Spinal cord (tissue), 10 donors: ENCODE data around the gene RABGAP1. TPM values are rescaled to one million over a fixed set of nuclear protein-coding genes. Genes with fewer than 3 reads are reported as not detected.

Experiments used
- DNase-seq, 6 donors: peaks; one replicate each; pipeline versions ENCODE4 v3.0.0 to v3.0.0-alpha.2; 2013 to 2015; ENCODE audit warnings: low spot score in 6 of 6, low read depth in 4 of 6
- H3K27ac ChIP-seq: one replicate; pipeline ENCODE4 v1.5.1; 2013; ENCODE audit warnings: low read depth, low read length, control low read depth
- H3K27me3 ChIP-seq: one replicate; pipeline ENCODE4 v1.6.1; 2013; ENCODE audit warnings: low read length; ENCODE audit not compliant: control insufficient read depth, insufficient read depth
- H3K36me3 ChIP-seq: one replicate; pipeline ENCODE4 v1.6.1; 2013; ENCODE audit warnings: low read length; ENCODE audit not compliant: control insufficient read depth, insufficient read depth
- H3K4me1 ChIP-seq: one replicate; pipeline ENCODE4 v1.6.1; 2013; ENCODE audit warnings: low read length; ENCODE audit not compliant: control insufficient read depth, insufficient read depth
- H3K4me3 ChIP-seq: one replicate; pipeline ENCODE4 v1.5.1; 2013; ENCODE audit warnings: low read depth, low read length, control low read depth
- H3K9me3 ChIP-seq: one replicate; pipeline ENCODE4 v1.6.1; 2013; ENCODE audit warnings: low read length; ENCODE audit not compliant: control insufficient read depth, insufficient read depth
- WGBS: methylation state at CpG from one replicate; pipeline ENCODE4 v1.1.5; 2013; ENCODE audit warnings: missing lambda C conversion rate; ENCODE audit not compliant: insufficient coverage; 5-methylcytosine and 5-hydroxymethylcytosine counted together
- polyA plus RNA-seq, 2 donors: library from polyadenylated mRNA; unstranded; fragments of 120-200 nt; gene quantifications; one replicate each; pipeline ENCODE4 v1.2.1, GENCODE V29; 2013; ENCODE audit not compliant: insufficient read length in 2 of 2
- total RNA-seq, 2 donors: library from RNA; depleted of rRNA in 1 of 2; stranded (reverse); fragments of 120-200 nt in 1 of 2; fragments of >200 nt in 1 of 2; gene quantifications; one replicate each; pipeline versions ENCODE4 v1.2.3 to v1.2.4, GENCODE V29; 2013 to 2014
- donor health status: healthy.

RABGAP1 gene
- total and polyA plus RNA-seq, 4 donors = 60.2 to 104 (median 68.1) TPM

DNA sequence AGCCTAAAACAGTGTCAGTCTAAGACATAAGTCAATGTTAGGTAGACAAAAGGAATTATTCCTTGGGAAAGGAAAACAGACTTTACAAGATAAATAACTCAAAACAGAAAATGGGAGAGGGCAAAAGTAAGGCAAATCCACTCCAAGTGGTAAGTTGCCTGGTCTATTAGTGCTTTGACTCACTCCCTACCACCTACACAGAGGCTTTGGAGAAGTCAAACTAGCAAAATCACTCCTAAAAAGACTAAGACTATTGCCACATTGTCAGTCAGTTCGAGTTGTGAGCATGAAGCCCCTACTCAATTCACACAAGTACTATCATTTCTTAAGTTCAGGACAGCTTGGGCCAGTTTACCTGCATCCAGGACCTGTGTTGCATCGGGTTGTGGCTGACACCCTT lies 22.5 kb upstream of the RABGAP1 start:
- peaks cover 8% of the 10 kb centered on the region for H3K4me1 ChIP-seq
- DNase-seq = no peak
- no peaks in the 10 kb centered on the region for H3K9me3 ChIP-seq
- no peaks in the 10 kb centered on the region for H3K36me3 ChIP-seq
- 88% methylated on average over 2 of the region's 2 CpGs for WGBS
- no peak overlapping the region for H3K4me3 ChIP-seq
- H3K27ac ChIP-seq = no peak overlapping the region
- H3K27me3 ChIP-seq = no peaks in the 10 kb centered on the region

DNA sequence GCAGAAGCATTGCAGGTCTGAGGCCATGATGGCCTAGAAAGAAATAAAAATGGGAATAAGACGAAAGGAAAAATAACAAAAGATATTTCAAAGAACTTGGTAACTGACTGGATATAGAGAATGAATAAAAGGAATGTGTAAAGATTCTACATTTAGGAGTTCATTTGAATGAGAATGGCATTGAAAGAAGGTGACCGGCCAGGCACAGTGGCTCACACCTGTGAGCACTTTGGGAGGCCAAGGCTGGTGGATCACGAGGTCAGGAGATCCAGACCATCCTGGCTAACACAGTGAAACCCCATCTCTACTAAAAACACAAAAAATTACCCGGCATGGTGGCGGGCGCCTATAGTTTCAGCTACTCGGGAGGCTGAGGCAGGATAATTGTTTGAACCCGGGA lies 18.1 kb upstream of the RABGAP1 start:
- H3K4me1 ChIP-seq = no peaks in the 10 kb centered on the region
- H3K4me3 ChIP-seq = no peak overlapping the region
- H3K27me3 ChIP-seq = no peaks in the 10 kb centered on the region
- WGBS = 77% methylated on average over 1 of the region's 8 CpGs
- peaks cover 2% of the 10 kb centered on the region for H3K36me3 ChIP-seq
- no peak for DNase-seq
- no peak overlapping the region for H3K27ac ChIP-seq
- H3K9me3 ChIP-seq = no peaks in the 10 kb centered on the region

DNA sequence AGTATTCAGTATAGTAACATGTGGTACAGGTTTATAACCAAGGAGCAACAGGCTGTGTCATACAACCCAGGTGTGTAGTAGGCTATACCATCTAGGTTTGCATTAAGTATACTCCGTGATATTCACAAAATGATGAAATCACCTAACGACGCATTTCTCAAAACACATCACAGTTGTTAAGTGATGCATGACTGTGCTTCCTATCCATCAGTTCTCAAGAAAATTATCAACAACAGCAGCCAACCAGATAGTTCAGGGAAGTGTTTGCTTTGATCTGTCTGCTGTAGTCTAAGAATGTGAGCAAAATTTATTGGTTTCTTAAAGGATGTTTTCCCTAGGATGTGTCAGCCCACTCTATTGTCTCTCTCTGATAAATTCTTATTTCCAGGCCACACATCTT lies 16.9 kb upstream of the RABGAP1 start:
- Histone ChIP-seq H3K9me3 (no peaks in the 10 kb centered on the region), H3K4me1 (no peaks in the 10 kb centered on the region), H3K4me3 (no peak overlapping the region), H3K27ac (no peak overlapping the region), H3K27me3 (no peaks in the 10 kb centered on the region), H3K36me3 (peaks cover 2% of the 10 kb centered on the region)
- WGBS = no CpG with 5 or more reads among the region's 3 CpGs
- no peak for DNase-seq

DNA sequence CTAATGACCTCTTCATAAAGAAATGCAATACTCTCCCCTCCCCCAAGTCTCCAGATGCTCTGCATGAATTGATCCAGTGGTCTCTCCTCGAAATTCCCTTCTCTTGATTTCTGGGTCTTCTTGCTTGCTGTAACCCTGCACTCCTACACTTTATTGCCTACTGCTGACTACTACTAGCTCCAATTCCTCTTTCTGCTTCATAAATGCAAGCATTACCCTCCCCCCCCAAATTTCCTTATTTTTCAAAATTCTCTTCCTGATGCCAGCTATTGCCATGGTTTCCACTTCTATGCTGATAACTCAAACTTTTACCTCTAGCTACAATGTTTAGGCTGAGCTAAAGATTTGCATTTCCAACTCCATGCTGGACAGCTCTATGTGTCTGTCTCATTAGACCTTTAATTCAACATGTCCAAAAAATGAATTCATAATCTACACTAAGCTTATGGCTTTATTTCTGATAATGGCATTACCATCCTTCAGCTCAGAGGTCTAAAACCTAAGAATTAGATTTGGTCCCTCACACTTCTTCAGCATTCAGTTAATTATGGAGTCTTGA lies 10.9 kb upstream of the RABGAP1 start:
- no peaks in the 10 kb centered on the region for H3K27me3 ChIP-seq
- no peak for DNase-seq
- H3K9me3 ChIP-seq = no peaks in the 10 kb centered on the region
- H3K4me1 ChIP-seq = peaks cover 6% of the 10 kb centered on the region
- peaks cover 2% of the 10 kb centered on the region for H3K36me3 ChIP-seq
- 91% methylated on average over 1 of the region's 1 CpG for WGBS
- H3K27ac ChIP-seq = no peak overlapping the region
- no peak overlapping the region for H3K4me3 ChIP-seq

DNA sequence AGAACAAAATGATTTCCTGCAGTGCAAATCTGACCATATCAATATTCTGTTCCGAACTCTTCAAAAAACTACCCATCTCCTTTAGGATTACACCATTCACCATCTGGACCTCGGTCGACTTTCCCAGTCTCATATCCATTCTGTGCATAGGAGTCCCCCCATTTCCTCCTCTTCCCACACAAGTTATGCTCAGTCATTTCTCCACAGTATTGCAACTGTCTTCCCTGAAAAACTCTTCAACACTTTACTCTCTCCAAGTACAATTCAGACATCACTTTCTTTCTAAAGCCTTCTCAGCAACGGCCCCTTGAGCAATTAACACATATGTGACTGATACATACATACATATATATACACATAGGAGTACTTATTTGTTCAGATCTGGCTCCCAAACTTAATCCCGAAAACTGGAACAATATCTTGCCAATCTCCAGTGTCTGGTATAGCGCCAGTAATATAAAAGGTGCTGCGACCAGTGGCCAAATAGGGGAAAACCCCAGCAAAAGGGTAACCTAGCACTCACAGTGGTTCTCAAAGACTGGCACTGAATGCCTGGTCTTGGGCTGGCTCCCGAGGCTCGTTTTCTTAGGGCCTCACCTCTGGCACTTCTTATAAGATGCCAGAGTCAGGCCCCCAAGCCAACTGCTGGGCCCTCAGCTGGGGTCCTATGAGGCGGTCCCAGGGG lies 10.1 kb upstream of the RABGAP1 start:
- Histone ChIP-seq H3K9me3 (no peaks in the 10 kb centered on the region), H3K27ac (peak overlapping the region; percentile 91), H3K36me3 (no peaks in the 10 kb centered on the region), H3K27me3 (no peaks in the 10 kb centered on the region), H3K4me3 (peak overlapping the region; percentile 97), H3K4me1 (peaks cover 6% of the 10 kb centered on the region)
- 32% methylated on average over 8 of the region's 10 CpGs for WGBS
- peak in 1 of 6 donors; percentile 2 for DNase-seq

DNA sequence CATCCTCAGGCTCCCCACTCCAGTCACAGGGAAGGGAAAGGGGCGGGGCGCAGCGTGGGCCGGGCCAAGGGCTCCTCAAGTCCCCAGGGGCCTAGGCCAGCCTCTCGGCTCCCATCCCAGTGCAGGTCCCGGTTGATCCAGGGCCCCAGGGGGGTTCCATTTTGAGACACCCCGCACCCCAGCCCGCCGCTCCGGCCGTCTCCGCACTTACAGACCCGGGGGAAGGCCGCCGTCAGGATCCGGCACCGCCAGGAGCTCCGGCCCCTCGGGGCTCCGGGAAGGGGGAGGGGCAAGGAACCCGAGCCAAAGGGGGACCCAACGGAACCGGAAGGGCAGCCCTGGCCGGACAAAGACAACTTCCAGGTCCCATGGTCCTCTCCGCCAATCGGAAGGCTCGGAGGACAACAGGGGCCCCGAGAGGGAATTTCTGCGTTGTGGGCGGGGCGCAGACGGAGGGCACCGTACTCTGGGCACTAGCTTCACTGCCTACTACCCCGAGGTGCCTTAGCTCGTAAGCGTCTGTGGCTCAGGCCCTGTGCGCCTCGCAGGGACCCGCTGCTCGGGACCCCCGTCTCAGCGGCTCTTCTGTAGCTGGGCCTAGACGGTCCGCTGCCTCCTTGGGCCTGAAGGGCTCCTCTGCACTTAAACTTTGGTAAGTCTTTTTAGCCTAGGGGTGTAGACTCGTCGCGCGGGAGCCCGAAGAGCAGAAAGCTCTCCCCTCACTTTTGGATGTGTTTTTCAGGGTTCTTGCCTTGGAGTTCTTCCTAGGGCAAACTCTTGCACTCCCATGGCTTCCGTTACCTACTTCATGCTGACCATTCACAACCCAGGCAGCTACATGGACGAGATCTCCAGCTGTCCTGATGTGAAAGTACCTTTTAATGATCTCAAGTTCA lies 9.3 kb upstream of the RABGAP1 start, which contains the start of gene ZBTB26:
TSS of gene ZBTB26 (minus strand) at position 287 of the 896 bp plus-strand sequence. CDS start 11,578 bp downstream, outside the sequence.
- peak; percentile 87 to 98 (median 92) for DNase-seq
- H3K4me1 ChIP-seq = peaks cover 6% of the 10 kb centered on the region
- peaks cover 2% of the 10 kb centered on the region for H3K36me3 ChIP-seq
- peak within 1 kb of the TSS; percentile 97 for H3K4me3 ChIP-seq
- peak within 1 kb of the TSS; percentile 91 for H3K27ac ChIP-seq
- H3K27me3 ChIP-seq = no peaks in the 10 kb centered on the region
- under 1% methylated on average over 49 of the region's 51 CpGs for WGBS
- H3K9me3 ChIP-seq = no peaks in the 10 kb centered on the region

DNA sequence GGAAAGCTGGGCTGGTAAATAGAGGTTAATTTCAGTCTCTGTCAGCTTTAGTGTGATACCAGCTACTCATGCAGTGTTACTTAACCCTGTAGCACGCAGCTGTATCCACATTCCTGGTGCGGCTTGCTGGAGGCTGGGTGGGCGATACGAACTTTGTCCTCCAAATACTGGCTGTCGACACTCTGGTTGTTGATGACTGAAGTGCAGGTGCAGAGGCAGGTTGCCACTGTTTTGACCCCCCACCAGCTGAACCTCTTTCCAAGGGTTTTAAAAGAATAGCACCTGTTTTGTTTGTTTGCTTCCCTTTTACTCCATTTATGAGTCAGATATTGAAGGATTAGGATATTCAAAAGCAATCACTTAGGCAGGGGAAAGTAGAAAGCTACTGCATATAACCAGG lies 4.4 kb upstream of the RABGAP1 start:
- Histone ChIP-seq H3K27me3 (no peaks in the 10 kb centered on the region), H3K27ac (no peak overlapping the region), H3K9me3 (no peaks in the 10 kb centered on the region), H3K4me1 (peaks cover 9% of the 10 kb centered on the region), H3K4me3 (no peak overlapping the region), H3K36me3 (peaks cover 13% of the 10 kb centered on the region)
- WGBS = 100% methylated on average over 2 of the region's 5 CpGs
- DNase-seq = no peak

DNA sequence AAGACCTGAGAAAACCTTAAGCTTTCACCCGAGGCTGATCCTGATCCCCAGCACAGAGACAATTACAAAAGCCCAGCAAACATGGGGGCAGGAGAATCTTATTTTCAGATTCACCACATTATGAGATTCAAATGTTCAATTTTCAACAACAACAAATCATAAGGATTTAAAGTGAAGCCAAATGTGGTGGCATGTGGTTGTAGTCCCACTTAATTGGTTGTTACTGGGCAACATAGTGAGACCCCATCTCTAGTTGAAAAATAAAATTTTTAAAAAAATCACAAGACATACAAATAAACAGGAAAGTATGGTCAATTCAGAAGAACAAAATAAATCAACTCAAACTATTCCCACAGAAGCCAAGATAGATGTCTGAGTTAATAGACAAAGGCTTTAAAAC lies 3.9 kb upstream of the RABGAP1 start:
- H3K4me1 ChIP-seq = peaks cover 9% of the 10 kb centered on the region
- no peak overlapping the region for H3K27ac ChIP-seq
- no CpG with 5 or more reads among the region's 1 CpG for WGBS
- H3K27me3 ChIP-seq = no peaks in the 10 kb centered on the region
- peaks cover 13% of the 10 kb centered on the region for H3K36me3 ChIP-seq
- H3K4me3 ChIP-seq = no peak overlapping the region
- DNase-seq = no peak
- H3K9me3 ChIP-seq = no peaks in the 10 kb centered on the region

DNA sequence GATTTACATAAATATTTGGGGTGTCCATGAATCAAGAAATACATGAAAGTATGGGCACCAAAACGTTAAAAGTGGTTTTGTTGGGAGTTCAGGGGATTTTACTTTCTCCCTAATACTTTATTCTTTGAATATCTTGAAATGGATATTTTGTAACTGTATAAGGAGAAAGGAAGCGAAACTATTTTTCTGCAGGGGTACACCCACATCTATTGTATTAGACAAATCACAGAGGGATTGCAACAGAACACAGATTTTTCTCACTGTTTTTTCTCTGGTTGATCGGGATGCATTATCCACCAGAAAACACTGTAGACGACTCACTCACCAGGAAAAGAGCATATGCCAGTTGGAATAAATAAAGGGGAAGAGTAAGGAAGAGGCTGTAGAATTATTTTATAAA lies 1.2 kb upstream of the RABGAP1 start:
- Histone ChIP-seq H3K4me1 (peaks cover 16% of the 10 kb centered on the region), H3K4me3 (no peak overlapping the region), H3K27ac (no peak overlapping the region), H3K27me3 (no peaks in the 10 kb centered on the region), H3K36me3 (peaks cover 13% of the 10 kb centered on the region), H3K9me3 (no peaks in the 10 kb centered on the region)
- DNase-seq = no peak
- no CpG with 5 or more reads among the region's 4 CpGs for WGBS
